WI38 (cell line): ENCODE data around the gene HOXD3.

ENCODE experiments used
- H3K4me3 ChIP-seq: 2 replicates; pipeline ENCODE4 v1.5.1; 2011; ENCODE audit warnings: low read depth, mild to moderate bottlenecking, control low read depth, low read length
- CTCF ChIP-seq: IDR thresholded peaks from 2 replicates; pipeline ENCODE4 v1.5.1; 2012; ENCODE audit warnings: low read depth, mild to moderate bottlenecking, control low read depth, low read length

HOXD3 gene

GRCh38 chr2:176160251-176160985, 3.3 kb downstream of the HOXD3 start:
- no peak overlapping the region for H3K4me3 ChIP-seq

GRCh38 chr2:176160986-176161824, 4.1 kb downstream of the HOXD3 start:
- no peak for TF ChIP-seq CTCF
- H3K4me3 ChIP-seq, result no peak overlapping the region

More at GRCh38 chr2:176160251-176160985, 3.3 kb downstream of the HOXD3 start:
- no peak for TF ChIP-seq CTCF

- TF ChIP-seq CTCF, result no peak
- H3K4me3 ChIP-seq, result 0 out of 2 replicates have a peak overlapping the region, but pooled peaks have one; percentile 5
Measured at GRCh38 chr2:176161825-176162626, 4.9 kb downstream of the HOXD3 start.

- no peak overlapping the region for H3K4me3 ChIP-seq
Measured at GRCh38 chr2:176162911-176163671, 6.0 kb downstream of the HOXD3 start.

GRCh38 chr2:176163672-176164056, 6.6 kb downstream of the HOXD3 start:
- H3K4me3 ChIP-seq, result no peak overlapping the region
- TF ChIP-seq CTCF, result no peak

More at GRCh38 chr2:176162911-176163671, 6.0 kb downstream of the HOXD3 start:
- no peak for TF ChIP-seq CTCF

- no peak for TF ChIP-seq CTCF
- no peak overlapping the region for H3K4me3 ChIP-seq
Measured at GRCh38 chr2:176164201-176164600, 7.1 kb downstream of the HOXD3 start.
